ENCODE measurements around the gene TBL2.
"Not testable (repeated sequence)": the region's sequence is repeated elsewhere in the genome, so short reads cannot be mapped to it uniquely, and the experiment has no call there.

Gene TBL2

GRCh38 chr7:73569042-73569608 is 9.3 kb downstream of the TBL2 start:
- H3K4me3 ChIP-seq (ENCODE audit: low read length, poor library complexity, severe bottlenecking), result no peak overlapping the region
- H3K9me3 ChIP-seq (ENCODE audit: insufficient read depth, low read depth, low read length), result no peaks in the 10 kb centered on the region
- TF ChIP-seq EZH2phosphoT487 (IDR thresholded peaks at IDR 0.05; ENCODE audit: borderline replicate concordance), result no peak
- TF ChIP-seq CTCF (conservative IDR thresholded peaks at IDR 0.05; ENCODE audit: low read length), result no peak
- H3K4me1 ChIP-seq (ENCODE audit: insufficient read depth, low read length, poor library complexity, severe bottlenecking), result peaks cover 5% of the 10 kb centered on the region
- no peaks in the 10 kb centered on the region for H3F3A ChIP-seq (ENCODE audit: low read depth)
- H3K27me3 ChIP-seq (ENCODE audit: insufficient read depth, low read length, poor library complexity, severe bottlenecking), result no peaks in the 10 kb centered on the region
- no peaks in the 10 kb centered on the region for H3K9me2 ChIP-seq (replicated peaks; ENCODE audit: low read depth, low read length)
- H3K4me2 ChIP-seq (ENCODE audit: low read depth, low read length, poor library complexity, severe bottlenecking), result no peak overlapping the region
- H3K9ac ChIP-seq (ENCODE audit: low read depth, low read length, poor library complexity, severe bottlenecking), result no peak overlapping the region
- H2AFZ ChIP-seq (ENCODE audit: low read length), result no peak overlapping the region
- H3K36me3 ChIP-seq (ENCODE audit: insufficient read depth, low read length), result peaks cover 43% of the 10 kb centered on the region; the same call in 1 of the 2 replicates
- H3K79me2 ChIP-seq (ENCODE audit: insufficient read depth, low read length), result peaks cover 12% of the 10 kb centered on the region; the same call in 1 of the 2 replicates
- H4K20me1 ChIP-seq (ENCODE audit: insufficient read depth, low read length, poor library complexity, severe bottlenecking), result peaks cover 5% of the 10 kb centered on the region

GRCh38 chr7:73567846-73568685 is 10.3 kb downstream of the TBL2 start:
- no peak overlapping the region for H3K4me2 ChIP-seq (ENCODE audit: low read depth, low read length, poor library complexity, severe bottlenecking)
- H3K4me1 ChIP-seq (ENCODE audit: insufficient read depth, low read length, poor library complexity, severe bottlenecking), result peaks cover 5% of the 10 kb centered on the region
- peaks cover 4% of the 10 kb centered on the region; the same call in 1 of the 2 replicates for H3K79me2 ChIP-seq (ENCODE audit: insufficient read depth, low read length)
- H3K36me3 ChIP-seq (ENCODE audit: insufficient read depth, low read length), result peaks cover 33% of the 10 kb centered on the region; the same call in 1 of the 2 replicates
- no peak overlapping the region for H3K9ac ChIP-seq (ENCODE audit: low read depth, low read length, poor library complexity, severe bottlenecking)
- no peaks in the 10 kb centered on the region for H3K9me3 ChIP-seq (ENCODE audit: insufficient read depth, low read depth, low read length)
- TF ChIP-seq CTCF (conservative IDR thresholded peaks at IDR 0.05; ENCODE audit: low read length) (no peak), EZH2phosphoT487 (IDR thresholded peaks at IDR 0.05; ENCODE audit: borderline replicate concordance) (no peak)
- no peak overlapping the region for H3K4me3 ChIP-seq (ENCODE audit: low read length, poor library complexity, severe bottlenecking)
- no peaks in the 10 kb centered on the region for H3K9me2 ChIP-seq (replicated peaks; ENCODE audit: low read depth, low read length)
- no peak overlapping the region for H2AFZ ChIP-seq (ENCODE audit: low read length)
- H4K20me1 ChIP-seq (ENCODE audit: insufficient read depth, low read length, poor library complexity, severe bottlenecking), result peaks cover 5% of the 10 kb centered on the region
- H3K27me3 ChIP-seq (ENCODE audit: insufficient read depth, low read length, poor library complexity, severe bottlenecking), result no peaks in the 10 kb centered on the region
- no peaks in the 10 kb centered on the region for H3F3A ChIP-seq (ENCODE audit: low read depth)

GRCh38 chr7:73567140-73567539 is 11.2 kb downstream of the TBL2 start:
- no peaks in the 10 kb centered on the region for H3K9me2 ChIP-seq (replicated peaks; ENCODE audit: low read depth, low read length)
- no peaks in the 10 kb centered on the region for H3K79me2 ChIP-seq (ENCODE audit: insufficient read depth, low read length)
- H3K9ac ChIP-seq (ENCODE audit: low read depth, low read length, poor library complexity, severe bottlenecking), result no peak overlapping the region
- peaks cover 23% of the 10 kb centered on the region; the same call in 1 of the 2 replicates for H3K36me3 ChIP-seq (ENCODE audit: insufficient read depth, low read length)
- no peaks in the 10 kb centered on the region for H4K20me1 ChIP-seq (ENCODE audit: insufficient read depth, low read length, poor library complexity, severe bottlenecking)
- H3K27me3 ChIP-seq (ENCODE audit: insufficient read depth, low read length, poor library complexity, severe bottlenecking), result no peaks in the 10 kb centered on the region
- H3K9me3 ChIP-seq (ENCODE audit: insufficient read depth, low read depth, low read length), result no peaks in the 10 kb centered on the region
- no peak overlapping the region for H3K4me3 ChIP-seq (ENCODE audit: low read length, poor library complexity, severe bottlenecking)
- H2AFZ ChIP-seq (ENCODE audit: low read length), result no peak overlapping the region
- no peak overlapping the region for H3K4me2 ChIP-seq (ENCODE audit: low read depth, low read length, poor library complexity, severe bottlenecking)
- H3K4me1 ChIP-seq (ENCODE audit: insufficient read depth, low read length, poor library complexity, severe bottlenecking), result no peaks in the 10 kb centered on the region
- no peak for TF ChIP-seq EZH2phosphoT487 (IDR thresholded peaks at IDR 0.05; ENCODE audit: borderline replicate concordance)
- no peak for TF ChIP-seq CTCF (conservative IDR thresholded peaks at IDR 0.05; ENCODE audit: low read length)
- H3F3A ChIP-seq (ENCODE audit: low read depth), result no peaks in the 10 kb centered on the region

GRCh38 chr7:73566431-73566830 is 11.9 kb downstream of the TBL2 start:
- not testable (repeated sequence) for H3K79me2 ChIP-seq (ENCODE audit: insufficient read depth, low read length); H3F3A ChIP-seq (ENCODE audit: low read depth); H3K4me3 ChIP-seq (ENCODE audit: low read length, poor library complexity, severe bottlenecking); H4K20me1 ChIP-seq (ENCODE audit: insufficient read depth, low read length, poor library complexity, severe bottlenecking); H3K27me3 ChIP-seq (ENCODE audit: insufficient read depth, low read length, poor library complexity, severe bottlenecking); H3K4me1 ChIP-seq (ENCODE audit: insufficient read depth, low read length, poor library complexity, severe bottlenecking); H3K9me3 ChIP-seq (ENCODE audit: insufficient read depth, low read depth, low read length); H2AFZ ChIP-seq (ENCODE audit: low read length); H3K4me2 ChIP-seq (ENCODE audit: low read depth, low read length, poor library complexity, severe bottlenecking); H3K9me2 ChIP-seq (replicated peaks; ENCODE audit: low read depth, low read length); H3K9ac ChIP-seq (ENCODE audit: low read depth, low read length, poor library complexity, severe bottlenecking)
- peaks cover 19% of the 10 kb centered on the region; the same call in 1 of the 2 replicates for H3K36me3 ChIP-seq (ENCODE audit: insufficient read depth, low read length)
